ENCODE data around the gene HEATR1.

GRCh38 chr1:236522937-236523703, 81.2 kb downstream of the HEATR1 start:
- TF ChIP-seq CTCF (IDR thresholded peaks at IDR 0.05) (no peak), POLR2A (IDR thresholded peaks at IDR 0.05) (no peak)

Measured in testis (tissue), 2 donors.